Neural progenitor cell (in vitro differentiated cells): ENCODE results near the gene MMP20. TPM values are rescaled to one million over a fixed set of nuclear protein-coding genes. Genes with fewer than 3 reads are reported as not detected.

Experiments used
- DNase-seq: peaks from one replicate; pipeline ENCODE4 v3.0.0-alpha.2; 2016; ENCODE audit warnings: low spot score
- H2AFZ ChIP-seq: fragments of 200-600 bp; sonication (generic); replicated peaks from 2 replicates; pipeline ENCODE4 v1.6.1; 2016; ENCODE audit warnings: antibody characterized with exemption
- H3F3A ChIP-seq: fragments of 200-600 bp; sonication (generic); 2 replicates; pipeline ENCODE4 v1.6.1; 2016; ENCODE audit warnings: antibody characterized with exemption, low read depth
- H3K27ac ChIP-seq: fragments of 200-600 bp; sonication (generic); 2 replicates; pipeline ENCODE4 v1.5.1; 2016; ENCODE audit warnings: mild to moderate bottlenecking
- H3K27me3 ChIP-seq: fragments of 200-600 bp; sonication (generic); 2 replicates; pipeline ENCODE4 v1.6.1; 2016; ENCODE audit warnings: mild to moderate bottlenecking, moderate library complexity
- H3K36me3 ChIP-seq: fragments of 200-600 bp; sonication (generic); 2 replicates; pipeline ENCODE4 v1.5.1; 2016
- H3K4me1 ChIP-seq: fragments of 200-600 bp; sonication (generic); 2 replicates; pipeline ENCODE4 v1.6.1; 2016; ENCODE audit warnings: mixed run types
- H3K4me2 ChIP-seq: fragments of 200-600 bp; sonication (generic); 2 replicates; pipeline ENCODE4 v1.6.1; 2016
- H3K4me3 ChIP-seq: fragments of 200-600 bp; sonication (generic); 2 replicates; pipeline ENCODE4 v1.5.1; 2016
- H3K79me2 ChIP-seq: fragments of 200-600 bp; sonication (generic); 2 replicates; pipeline ENCODE4 v1.6.1; 2016; ENCODE audit warnings: low read depth
- H3K9ac ChIP-seq: fragments of 200-600 bp; sonication (generic); 2 replicates; pipeline ENCODE4 v1.6.1; 2016
- H3K9me3 ChIP-seq: fragments of 200-600 bp; sonication (generic); 2 replicates; pipeline ENCODE4 v1.5.1; 2016; ENCODE audit warnings: low read depth
- H4K20me1 ChIP-seq: fragments of 200-600 bp; sonication (generic); 2 replicates; pipeline ENCODE4 v1.6.1; 2016; ENCODE audit warnings: low read depth
- H3K27ac Mint-ChIP-seq: 3 replicates; pipeline ENCODE4 v1.8.0; 2021; ENCODE audit warnings: mixed read lengths
- H3K27me3 Mint-ChIP-seq: 2 replicates; pipeline ENCODE4 v1.8.0; 2022; ENCODE audit warnings: low read depth, mild to moderate bottlenecking, inconsistent platforms, moderate library complexity, mixed read lengths; ENCODE audit not compliant: insufficient read depth
- H3K36me3 Mint-ChIP-seq: 3 replicates; pipeline ENCODE4 v1.8.0; 2021; ENCODE audit warnings: mixed read lengths
- H3K4me1 Mint-ChIP-seq: 3 replicates; pipeline ENCODE4 v1.8.0; 2021; ENCODE audit warnings: mixed read lengths
- H3K4me3 Mint-ChIP-seq: 3 replicates; pipeline ENCODE4 v1.8.0; 2021; ENCODE audit warnings: mild to moderate bottlenecking, moderate library complexity, mixed read lengths
- H3K9me3 Mint-ChIP-seq: 3 replicates; pipeline ENCODE4 v1.8.0; 2020; ENCODE audit warnings: mixed read lengths
- CTCF ChIP-seq: fragments of 200-600 bp; sonication (generic); IDR thresholded peaks from 2 replicates; pipeline ENCODE4 v1.5.1; 2017; ENCODE audit warnings: antibody characterized with exemption, mild to moderate bottlenecking
- EZH2 ChIP-seq: fragments of 200-600 bp; sonication (generic); IDR thresholded peaks from 2 replicates; pipeline ENCODE4 v1.6.1; 2017; ENCODE audit warnings: antibody characterized with exemption, mild to moderate bottlenecking, moderate library complexity
- EZH2phosphoT487 ChIP-seq: fragments of 200-600 bp; sonication (generic); IDR thresholded peaks from 2 replicates; pipeline ENCODE4 v1.6.1; 2017; ENCODE audit warnings: antibody characterized with exemption
- total RNA-seq: library from RNA; depleted of rRNA; stranded (reverse); fragments of >200 nt; gene quantifications from 2 replicates; pipeline ENCODE4 v1.2.3, GENCODE V29; 2015; ENCODE audit warnings: low replicate concordance

The MMP20 gene
- total RNA-seq, 1 donor from 2014 or later, result not detected

GRCh38 chr11:102600666-102601065 is 24.5 kb downstream of the MMP20 start:
- H3K27ac Mint-ChIP-seq, result no peak overlapping the region
- H4K20me1 ChIP-seq, result no peaks in the 10 kb centered on the region
- no peaks in the 10 kb centered on the region for H3K27me3 Mint-ChIP-seq
- no peaks in the 10 kb centered on the region for H3K9me3 ChIP-seq
- DNase-seq, result no peak
- H3K79me2 ChIP-seq, result no peaks in the 10 kb centered on the region
- H3K4me2 ChIP-seq, result no peak overlapping the region
- peaks cover 8% of the 10 kb centered on the region for H3K4me1 ChIP-seq
- H3K4me3 ChIP-seq, result no peak overlapping the region
- TF ChIP-seq EZH2phosphoT487 (no peak), EZH2 (no peak), CTCF (no peak)
- no peak overlapping the region for H3K9ac ChIP-seq
- H2AFZ ChIP-seq, result no peak overlapping the region
- peaks cover 5% of the 10 kb centered on the region for H3K9me3 Mint-ChIP-seq
- peaks cover 15% of the 10 kb centered on the region for H3K4me1 Mint-ChIP-seq
- H3K27me3 ChIP-seq, result no peaks in the 10 kb centered on the region
- no peaks in the 10 kb centered on the region for H3K36me3 ChIP-seq
- H3K27ac ChIP-seq, result no peak overlapping the region
- H3F3A ChIP-seq, result no peaks in the 10 kb centered on the region
- no peaks in the 10 kb centered on the region for H3K36me3 Mint-ChIP-seq
- H3K4me3 Mint-ChIP-seq, result no peak overlapping the region

DNA sequence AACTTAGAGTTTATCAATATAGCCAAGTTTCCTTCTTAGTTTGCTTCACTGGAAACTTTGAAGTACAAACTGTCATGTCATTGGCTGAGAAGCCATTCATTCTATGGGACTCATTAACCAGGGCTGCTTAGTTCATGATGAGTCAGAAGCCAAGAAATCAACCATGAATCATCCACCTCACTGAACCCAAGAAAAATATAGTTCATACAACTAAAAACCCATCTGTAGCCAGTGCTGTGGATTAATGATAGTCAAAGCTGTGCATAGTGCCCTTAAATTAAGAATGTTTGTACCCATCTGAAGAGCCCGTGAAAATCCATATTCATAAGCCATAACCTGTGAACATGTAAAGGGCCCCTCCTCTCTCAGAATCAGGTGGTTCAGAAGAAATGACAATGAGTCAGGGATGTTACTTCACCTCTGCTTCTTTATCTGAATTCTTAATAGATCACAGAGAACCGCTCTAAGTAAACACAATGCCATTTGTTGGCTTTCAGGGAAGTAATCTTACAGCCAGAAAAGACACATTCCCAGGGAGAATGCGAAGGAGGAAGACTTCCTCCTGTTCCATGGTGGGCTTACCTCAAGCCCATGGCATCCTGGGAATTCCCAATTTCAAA is 25.4 kb downstream of the MMP20 start:
- Histone ChIP-seq H3K4me3 (no peak overlapping the region), H3K9me3 (no peaks in the 10 kb centered on the region), H3K9ac (no peak overlapping the region), H2AFZ (no peak overlapping the region), H3K27me3 (no peaks in the 10 kb centered on the region), H3F3A (no peaks in the 10 kb centered on the region), H4K20me1 (no peaks in the 10 kb centered on the region), H3K4me2 (no peak overlapping the region), H3K27ac (no peak overlapping the region), H3K4me1 (peaks cover 8% of the 10 kb centered on the region), H3K36me3 (no peaks in the 10 kb centered on the region), H3K79me2 (no peaks in the 10 kb centered on the region)
- Mint-ChIP-seq H3K36me3 (no peaks in the 10 kb centered on the region), H3K9me3 (peaks cover 5% of the 10 kb centered on the region), H3K27me3 (no peaks in the 10 kb centered on the region), H3K4me3 (no peak overlapping the region), H3K27ac (no peak overlapping the region), H3K4me1 (peaks cover 15% of the 10 kb centered on the region)
- TF ChIP-seq EZH2 (no peak), CTCF (no peak), EZH2phosphoT487 (no peak)
- DNase-seq, result no peak

GRCh38 chr11:102598272-102598671 is 26.9 kb downstream of the MMP20 start:
- Histone ChIP-seq H3K4me1 (no peaks in the 10 kb centered on the region), H3K27me3 (no peaks in the 10 kb centered on the region), H3K79me2 (no peaks in the 10 kb centered on the region), H2AFZ (no peak overlapping the region), H3K9me3 (no peaks in the 10 kb centered on the region), H3K4me2 (no peak overlapping the region), H3K4me3 (no peak overlapping the region), H3K9ac (no peak overlapping the region), H3K36me3 (no peaks in the 10 kb centered on the region), H3K27ac (no peak overlapping the region), H3F3A (no peaks in the 10 kb centered on the region), H4K20me1 (no peaks in the 10 kb centered on the region)
- peaks cover 3% of the 10 kb centered on the region for H3K27me3 Mint-ChIP-seq
- H3K9me3 Mint-ChIP-seq, result peaks cover 5% of the 10 kb centered on the region
- no peak for DNase-seq
- H3K36me3 Mint-ChIP-seq, result no peaks in the 10 kb centered on the region
- H3K27ac Mint-ChIP-seq, result no peak overlapping the region
- no peak overlapping the region for H3K4me3 Mint-ChIP-seq
- no peak for TF ChIP-seq CTCF
- TF ChIP-seq EZH2phosphoT487, result no peak
- TF ChIP-seq EZH2, result no peak
- H3K4me1 Mint-ChIP-seq, result peaks cover 9% of the 10 kb centered on the region
